Right lobe of liver (tissue), 6 donors: Measurements from ENCODE around the gene MED25. TPM values are rescaled to one million over a fixed set of nuclear protein-coding genes. Genes with fewer than 3 reads are reported as not detected.

Experiments used
- ATAC-seq, 4 donors: fragments of 200-7000 bp; cut with Tn5 transposase; one replicate each; pipeline ENCODE4 v1.9.1; 2020; ENCODE audit warnings: mild to moderate bottlenecking in 4 of 4, moderate library complexity in 4 of 4
- DNase-seq, 3 donors: peaks; one replicate each; pipeline ENCODE4 v3.0.0-alpha.2; 2020
- H3K27ac ChIP-seq, 3 donors: fragments of 200-600 bp; one replicate each; pipeline ENCODE4 v1.8.0; 2022
- H3K27me3 ChIP-seq, 2 donors: fragments of 200-600 bp; one replicate each; pipeline ENCODE4 v1.8.0; 2022
- H3K36me3 ChIP-seq, 4 donors: fragments of 200-600 bp; sonication (generic) in 1 of 4; one replicate each; pipeline versions ENCODE4 v1.5.1 to v1.8.0; 2017 to 2022; ENCODE audit warnings: control low read depth in 1 of 4
- H3K4me1 ChIP-seq, 4 donors: fragments of 200-600 bp; sonication (generic) in 1 of 4; one replicate each; pipeline versions ENCODE4 v1.5.1 to v1.8.0; 2017 to 2022; ENCODE audit warnings: control low read depth in 1 of 4
- H3K4me3 ChIP-seq, 3 donors: fragments of 200-600 bp; one replicate each; pipeline ENCODE4 v1.8.0; 2022
- H3K9me3 ChIP-seq, 4 donors: fragments of 200-600 bp; sonication (generic) in 1 of 4; one replicate each; pipeline versions ENCODE4 v1.5.1 to v1.8.0; 2017 to 2022; ENCODE audit warnings: control low read depth in 1 of 4
- POLR2A ChIP-seq: fragments of 450-650 bp; IDR thresholded peaks from one replicate; pipeline ENCODE4 v1.6.1; 2017; ENCODE audit warnings: antibody characterized with exemption, mild to moderate bottlenecking
- WGBS: methylation state at CpG from one replicate; pipeline ENCODE4 v1.1.6; 2018; ENCODE audit warnings: low coverage, low lambda C conversion rate; ENCODE audit not compliant: insufficient coverage; ENCODE audit errors: missing lambda C conversion rate; 5-methylcytosine and 5-hydroxymethylcytosine counted together
- intact Hi-C, 2 donors: fragments of 100-400 bp; cut with DNase I; formaldehyde crosslinking; loops; one replicate each; pipeline versions ENCODE4 v1.11.2 to v1.14.1; 2022
- total RNA-seq, 6 experiments: library from RNA; depleted of rRNA in 2 of 6; stranded (reverse); fragments of >200 nt in 2 of 6; fragmentation: NEBNext Ultra II Directional in 3 of 6; extraction: Animal tissue kit (Norgen Biotek cat#: 25700) in 3 of 6; gene quantifications; one replicate each; pipeline versions ENCODE4 v1.1.0 to v1.2.4, GENCODE V29; 2016 to 2023
- TF ChIP-seq, protein P1 (sequence below), 4 donors: fragments of 200-600 bp in 3 of 4; fragments of 450-650 bp in 1 of 4; IDR thresholded peaks; one replicate each; pipeline versions ENCODE4 v1.5.1 to v1.8.0; 2016 to 2022; ENCODE audit warnings: antibody characterized with exemption in 4 of 4, mild to moderate bottlenecking in 2 of 4
- donor health status: DM: no; HTN: yes; CAD: no.
- donor health status: DM: no; HTN: no; CAD: no.
- donor health status: DM: no; HTN: no; CAD: no.
- donor health status: DM: no; HTN: yes; CAD: no.
- donor health status: DM: no; HTN: yes; CAD: no.

Gene MED25
- total RNA-seq, 6 experiments from 2014 or later: 9.9 to 16.3 (median 11.8) TPM

DNA sequence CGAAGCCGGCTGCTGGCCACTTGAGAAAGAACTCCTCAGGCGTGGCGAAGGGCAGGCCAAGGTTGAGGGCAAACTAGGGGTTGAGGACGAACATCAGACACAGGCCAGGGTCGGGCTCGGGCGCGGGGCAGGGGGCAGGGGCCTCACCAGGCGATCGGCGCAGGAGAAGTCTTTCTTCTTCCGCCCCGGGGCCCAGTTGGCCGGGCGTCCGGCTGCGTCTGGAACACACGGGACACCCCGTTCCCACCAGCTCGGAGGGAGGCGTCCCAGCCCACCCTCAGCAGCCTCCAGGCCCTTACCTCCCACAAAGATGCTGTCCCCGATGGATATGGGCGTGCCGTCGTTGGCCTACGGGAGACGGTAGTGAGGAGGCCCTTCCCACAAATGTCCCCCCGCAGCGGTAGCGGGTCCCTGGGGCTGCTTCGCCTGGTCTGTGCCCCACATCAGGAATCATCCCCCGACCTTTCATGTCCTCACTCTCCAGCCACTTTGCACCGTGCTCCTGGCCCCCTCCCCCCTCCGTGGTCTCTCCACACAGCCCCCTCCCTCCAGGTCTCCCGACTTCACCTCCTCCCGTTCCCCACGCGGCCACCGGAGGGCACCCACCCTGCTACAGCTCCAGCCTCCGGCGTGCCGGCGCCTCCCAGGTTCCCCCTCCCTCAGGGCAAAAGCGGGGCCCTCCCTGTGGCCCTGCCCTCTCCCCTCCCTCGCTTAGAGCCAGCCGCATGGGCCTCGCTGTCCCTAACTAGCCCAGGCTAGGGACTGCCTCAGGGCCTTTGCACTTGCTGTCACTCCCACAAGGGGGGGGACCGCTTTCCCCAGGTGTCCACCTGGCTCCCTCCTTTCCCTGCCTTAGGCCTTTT, 44.5 kb downstream of the MED25 start:
- ATAC-seq (no peak), DNase-seq (peak; percentile 36 to 58 (median 53))
- no peaks in the 10 kb centered on the region for H3K9me3 ChIP-seq
- TF ChIP-seq POLR2A: no peak
- TF ChIP-seq, protein P1, sequence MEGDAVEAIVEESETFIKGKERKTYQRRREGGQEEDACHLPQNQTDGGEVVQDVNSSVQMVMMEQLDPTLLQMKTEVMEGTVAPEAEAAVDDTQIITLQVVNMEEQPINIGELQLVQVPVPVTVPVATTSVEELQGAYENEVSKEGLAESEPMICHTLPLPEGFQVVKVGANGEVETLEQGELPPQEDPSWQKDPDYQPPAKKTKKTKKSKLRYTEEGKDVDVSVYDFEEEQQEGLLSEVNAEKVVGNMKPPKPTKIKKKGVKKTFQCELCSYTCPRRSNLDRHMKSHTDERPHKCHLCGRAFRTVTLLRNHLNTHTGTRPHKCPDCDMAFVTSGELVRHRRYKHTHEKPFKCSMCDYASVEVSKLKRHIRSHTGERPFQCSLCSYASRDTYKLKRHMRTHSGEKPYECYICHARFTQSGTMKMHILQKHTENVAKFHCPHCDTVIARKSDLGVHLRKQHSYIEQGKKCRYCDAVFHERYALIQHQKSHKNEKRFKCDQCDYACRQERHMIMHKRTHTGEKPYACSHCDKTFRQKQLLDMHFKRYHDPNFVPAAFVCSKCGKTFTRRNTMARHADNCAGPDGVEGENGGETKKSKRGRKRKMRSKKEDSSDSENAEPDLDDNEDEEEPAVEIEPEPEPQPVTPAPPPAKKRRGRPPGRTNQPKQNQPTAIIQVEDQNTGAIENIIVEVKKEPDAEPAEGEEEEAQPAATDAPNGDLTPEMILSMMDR (IDR thresholded peaks at IDR 0.05): no peak
- no peak overlapping the region for H3K4me3 ChIP-seq
- intact Hi-C loops: no loop called here
- H3K27ac ChIP-seq: no peak overlapping the region
- no peaks in the 10 kb centered on the region for H3K27me3 ChIP-seq
- peaks cover under 1 to 23% (median 11%) of the 10 kb centered on the region in 4 donors for H3K4me1 ChIP-seq
- WGBS: 69% methylated on average over 9 of the region's 49 CpGs
- H3K36me3 ChIP-seq: peaks cover 3 to 30% (median 6%) of the 10 kb centered on the region in 4 donors

DNA sequence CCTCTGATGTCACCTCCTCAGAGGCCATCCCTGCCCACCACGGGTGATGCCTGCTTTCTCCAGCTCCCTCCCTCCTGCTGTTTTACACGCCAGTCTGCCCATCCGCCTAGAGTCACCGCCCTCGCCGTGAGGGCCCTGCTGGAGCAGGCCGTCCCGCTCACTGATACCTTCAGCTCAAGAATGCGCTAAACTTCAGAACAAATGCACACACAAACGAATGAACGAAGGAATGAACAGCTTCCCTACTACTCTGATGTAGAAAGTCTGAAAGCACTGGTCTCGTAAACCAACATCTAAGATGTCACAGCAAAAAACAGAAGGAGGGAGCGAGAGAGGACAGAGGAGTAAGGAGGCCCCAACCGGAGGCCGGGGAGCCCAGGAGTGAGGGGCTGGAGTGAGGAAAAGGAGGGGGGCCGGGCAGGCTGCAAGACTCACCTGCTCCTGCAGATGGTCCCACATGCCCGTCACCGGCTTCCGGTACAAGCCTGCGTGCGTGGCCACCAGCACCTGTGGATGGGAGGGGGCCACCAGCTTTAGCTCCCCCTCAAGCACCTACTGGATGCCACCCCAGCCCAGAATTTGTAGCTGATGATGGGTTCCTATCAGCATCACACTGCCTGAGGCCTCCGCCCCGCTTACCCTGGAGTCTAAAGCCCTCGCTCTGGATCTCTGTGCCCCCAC, 45.3 kb downstream of the MED25 start:
- DNase-seq (peak; percentile 27 to 48 (median 45)), ATAC-seq (no peak)
- peaks cover 3 to 23% (median 4%) of the 10 kb centered on the region in 4 donors for H3K36me3 ChIP-seq
- H3K27me3 ChIP-seq: no peaks in the 10 kb centered on the region
- H3K4me1 ChIP-seq: peaks cover 4 to 23% (median 11%) of the 10 kb centered on the region in 4 donors
- no peaks in the 10 kb centered on the region for H3K9me3 ChIP-seq
- intact Hi-C loops: no loop called here
- 93% methylated on average over 17 of the region's 24 CpGs for WGBS
- no peak overlapping the region for H3K27ac ChIP-seq
- TF ChIP-seq, protein P1 (IDR thresholded peaks at IDR 0.05): no peak
- no peak for TF ChIP-seq POLR2A
- no peak overlapping the region for H3K4me3 ChIP-seq

- H3K36me3 ChIP-seq: peaks cover 3 to 19% (median 4%) of the 10 kb centered on the region in 4 donors
- H3K27me3 ChIP-seq: no peaks in the 10 kb centered on the region
- peaks cover 4 to 28% (median 13%) of the 10 kb centered on the region in 4 donors for H3K4me1 ChIP-seq
- TF ChIP-seq POLR2A: no peak
- TF ChIP-seq, protein P1 (IDR thresholded peaks at IDR 0.05): no peak
- no peak overlapping the region for H3K27ac ChIP-seq
- peak; percentile 26 to 54 (median 49) for DNase-seq
- no peak for ATAC-seq
- intact Hi-C loops: no loop called here
- 91% methylated on average over 8 of the region's 17 CpGs for WGBS
- H3K9me3 ChIP-seq: no peaks in the 10 kb centered on the region
- H3K4me3 ChIP-seq: no peak overlapping the region
Observed at GRCh38 chr19:49863935-49864320, 45.8 kb downstream of the MED25 start.

- Histone ChIP-seq H3K27ac (no peak overlapping the region), H3K4me3 (no peak overlapping the region), H3K27me3 (no peaks in the 10 kb centered on the region), H3K4me1 (peaks cover 4 to 31% (median 13%) of the 10 kb centered on the region in 4 donors), H3K9me3 (no peaks in the 10 kb centered on the region), H3K36me3 (peaks cover 3 to 13% (median 4%) of the 10 kb centered on the region in 4 donors)
- DNase-seq (peak in 1 of 3 donors; percentile 24), ATAC-seq (no peak)
- intact Hi-C loops: no loop called here
- no peak for TF ChIP-seq POLR2A
- TF ChIP-seq, protein P1 (IDR thresholded peaks at IDR 0.05): no peak
- 83% methylated on average over 1 of the region's 13 CpGs for WGBS
Observed at GRCh38 chr19:49864890-49865289, 46.8 kb downstream of the MED25 start.
